Karpas-422 (cell line): ENCODE results near the gene DHRS7. TPM values are rescaled to one million over a fixed set of nuclear protein-coding genes. Genes with fewer than 3 reads are reported as not detected.
A peak's percentile ranks its signal among the peaks of the same experiment; 100 is the strongest.

Experiments used
- DNase-seq: peaks from one replicate; pipeline ENCODE4 v3.0.0-alpha.2; 2015
- H2AFZ ChIP-seq: fragments of 200-600 bp; sonication (generic); 2 replicates; pipeline ENCODE4 v1.6.1; 2014; ENCODE audit warnings: antibody characterized with exemption, low read length, mixed read lengths
- H3K27ac ChIP-seq: fragments of 200-600 bp; sonication (generic); 2 replicates; pipeline ENCODE4 v1.5.1; 2014; ENCODE audit warnings: mild to moderate bottlenecking, low read length, moderate library complexity
- H3K27me3 ChIP-seq: fragments of 200-600 bp; sonication (generic); 2 replicates; pipeline ENCODE4 v1.6.1; 2014; ENCODE audit warnings: low read length, mixed read lengths
- H3K36me3 ChIP-seq: fragments of 200-600 bp; sonication (generic); 2 replicates; pipeline ENCODE4 v1.6.1; 2014; ENCODE audit warnings: low read length, mixed read lengths; ENCODE audit not compliant: insufficient read depth
- H3K4me1 ChIP-seq: fragments of 200-600 bp; sonication (generic); 2 replicates; pipeline ENCODE4 v1.6.1; 2014; ENCODE audit warnings: mild to moderate bottlenecking, low read length, mixed read lengths
- H3K4me2 ChIP-seq: fragments of 200-600 bp; sonication (generic); 2 replicates; pipeline ENCODE4 v1.6.1; 2014; ENCODE audit warnings: low read length, low read depth, mild to moderate bottlenecking; ENCODE audit not compliant: poor library complexity, severe bottlenecking
- H3K4me3 ChIP-seq: fragments of 200-600 bp; sonication (generic); 2 replicates; pipeline ENCODE4 v1.5.1; 2014; ENCODE audit warnings: mild to moderate bottlenecking, antibody characterized with exemption, low read length, mixed read lengths
- H3K79me2 ChIP-seq: fragments of 200-600 bp; sonication (generic); 2 replicates; pipeline ENCODE4 v1.6.1; 2014; ENCODE audit warnings: mild to moderate bottlenecking, low read length, mixed read lengths
- H3K9ac ChIP-seq: fragments of 200-600 bp; sonication (generic); 2 replicates; pipeline ENCODE4 v1.6.0; 2014; ENCODE audit warnings: low read length
- H3K9me2 ChIP-seq: fragments of 200-600 bp; sonication (generic), shearing (Covaris generic); replicated peaks from 2 replicates; pipeline ENCODE4 v1.6.0; 2014; ENCODE audit warnings: mild to moderate bottlenecking, low read length, moderate library complexity; ENCODE audit not compliant: insufficient read depth
- H3K9me3 ChIP-seq: fragments of 300-700, 200-600 bp; sonication (generic); 2 replicates; pipeline ENCODE4 v1.6.1; 2014; ENCODE audit warnings: low read length, mixed read lengths
- H4K20me1 ChIP-seq: fragments of 200-600 bp; sonication (generic); 2 replicates; pipeline ENCODE4 v1.6.1; 2014; ENCODE audit warnings: mild to moderate bottlenecking, antibody characterized with exemption, low read length, low read depth; ENCODE audit not compliant: insufficient read depth
- total RNA-seq: library from RNA; depleted of rRNA; stranded (reverse); fragments of >200 nt; shearing (Covaris generic); gene quantifications from 2 replicates; pipeline ENCODE4 v1.2.3, GENCODE V29; 2014; ENCODE audit warnings: low replicate concordance

The DHRS7 gene
- total RNA-seq, 1 experiment from 2014 or later = 155 TPM

- peak overlapping the region; percentile 83 for H3K4me3 ChIP-seq
- peak overlapping the region; percentile 81 for H3K9ac ChIP-seq
- H3K79me2 ChIP-seq = peaks cover 41% of the 10 kb centered on the region
- no peaks in the 10 kb centered on the region for H4K20me1 ChIP-seq
- peak overlapping the region; percentile 91 for H2AFZ ChIP-seq
- H3K27ac ChIP-seq = peak overlapping the region; percentile 71
- H3K9me2 ChIP-seq = no peaks in the 10 kb centered on the region
- peak overlapping the region; percentile 87 for H3K4me2 ChIP-seq
- no peak for DNase-seq
- H3K27me3 ChIP-seq = no peaks in the 10 kb centered on the region
- H3K4me1 ChIP-seq = peaks cover 41% of the 10 kb centered on the region
- H3K36me3 ChIP-seq = no peaks in the 10 kb centered on the region
- no peaks in the 10 kb centered on the region for H3K9me3 ChIP-seq
Measured at GRCh38 chr14:60165547-60165876, 314 bp upstream of the DHRS7 start.

- H2AFZ ChIP-seq = peak overlapping the region; percentile 69
- no peak for DNase-seq
- H3K79me2 ChIP-seq = peaks cover 51% of the 10 kb centered on the region
- no peaks in the 10 kb centered on the region for H3K9me2 ChIP-seq
- no peaks in the 10 kb centered on the region for H3K9me3 ChIP-seq
- H3K27me3 ChIP-seq = no peaks in the 10 kb centered on the region
- peaks cover 41% of the 10 kb centered on the region for H3K4me1 ChIP-seq
- H3K27ac ChIP-seq = peak overlapping the region; percentile 71
- H3K9ac ChIP-seq = peak overlapping the region; percentile 81
- H3K4me3 ChIP-seq = peak overlapping the region; percentile 83
- H3K36me3 ChIP-seq = no peaks in the 10 kb centered on the region
- H4K20me1 ChIP-seq = no peaks in the 10 kb centered on the region
- peak overlapping the region; percentile 87 for H3K4me2 ChIP-seq
Measured at GRCh38 chr14:60164404-60164711, 840 bp downstream of the DHRS7 start.

- Histone ChIP-seq H4K20me1 (no peaks in the 10 kb centered on the region), H3K4me1 (peaks cover 41% of the 10 kb centered on the region), H2AFZ (no peak overlapping the region), H3K79me2 (peaks cover 57% of the 10 kb centered on the region), H3K36me3 (no peaks in the 10 kb centered on the region), H3K9ac (peak overlapping the region; percentile 81), H3K4me2 (peak overlapping the region; percentile 87), H3K9me2 (no peaks in the 10 kb centered on the region), H3K4me3 (peak overlapping the region; percentile 83), H3K27me3 (no peaks in the 10 kb centered on the region), H3K9me3 (no peaks in the 10 kb centered on the region), H3K27ac (peak overlapping the region; percentile 71; the same call in 1 of the 2 replicates)
- no peak for DNase-seq
Measured at GRCh38 chr14:60163693-60164092, 1.5 kb downstream of the DHRS7 start.

- no peak overlapping the region for H2AFZ ChIP-seq
- H3K79me2 ChIP-seq = peaks cover 79% of the 10 kb centered on the region
- H3K27me3 ChIP-seq = no peaks in the 10 kb centered on the region
- peak; percentile 59 for DNase-seq
- H3K4me1 ChIP-seq = peaks cover 40% of the 10 kb centered on the region
- no peaks in the 10 kb centered on the region for H3K9me3 ChIP-seq
- H3K4me3 ChIP-seq = no peak overlapping the region
- peak overlapping the region; percentile 57 for H3K27ac ChIP-seq
- H3K9ac ChIP-seq = 0 out of 2 replicates have a peak overlapping the region, but pooled peaks have one; percentile 1
- peak overlapping the region; percentile 20 for H3K4me2 ChIP-seq
- no peaks in the 10 kb centered on the region for H3K9me2 ChIP-seq
- H4K20me1 ChIP-seq = no peaks in the 10 kb centered on the region
- H3K36me3 ChIP-seq = no peaks in the 10 kb centered on the region
Measured at GRCh38 chr14:60161196-60162107, 3.7 kb downstream of the DHRS7 start.

- Histone ChIP-seq H3K9me2 (no peaks in the 10 kb centered on the region), H3K4me1 (peaks cover 30% of the 10 kb centered on the region), H3K9me3 (no peaks in the 10 kb centered on the region), H3K27ac (no peak overlapping the region), H2AFZ (no peak overlapping the region), H3K36me3 (peaks cover 4% of the 10 kb centered on the region; the same call in 1 of the 2 replicates), H3K4me3 (no peak overlapping the region), H3K9ac (no peak overlapping the region), H3K27me3 (no peaks in the 10 kb centered on the region), H4K20me1 (no peaks in the 10 kb centered on the region), H3K4me2 (no peak overlapping the region), H3K79me2 (peaks cover 89% of the 10 kb centered on the region)
- DNase-seq = no peak
Measured at GRCh38 chr14:60160422-60160821, 4.8 kb downstream of the DHRS7 start.

GRCh38 chr14:60154671-60155070, 10.5 kb downstream of the DHRS7 start:
- no peak overlapping the region for H3K4me3 ChIP-seq
- no peak overlapping the region for H3K9ac ChIP-seq
- no peak overlapping the region for H3K27ac ChIP-seq
- H3K79me2 ChIP-seq = peaks cover 66% of the 10 kb centered on the region
- no peaks in the 10 kb centered on the region for H3K9me3 ChIP-seq
- no peak for DNase-seq
- no peaks in the 10 kb centered on the region for H3K27me3 ChIP-seq
- H2AFZ ChIP-seq = no peak overlapping the region
- no peaks in the 10 kb centered on the region for H3K9me2 ChIP-seq
- H3K4me2 ChIP-seq = no peak overlapping the region
- H3K36me3 ChIP-seq = peaks cover 47% of the 10 kb centered on the region
- no peaks in the 10 kb centered on the region for H4K20me1 ChIP-seq
- no peaks in the 10 kb centered on the region for H3K4me1 ChIP-seq

- H3K9me3 ChIP-seq = no peaks in the 10 kb centered on the region
- no peak overlapping the region for H2AFZ ChIP-seq
- no peak overlapping the region for H3K9ac ChIP-seq
- peaks cover 54% of the 10 kb centered on the region for H3K36me3 ChIP-seq
- H3K4me1 ChIP-seq = no peaks in the 10 kb centered on the region
- no peak overlapping the region for H3K4me2 ChIP-seq
- no peaks in the 10 kb centered on the region for H4K20me1 ChIP-seq
- no peaks in the 10 kb centered on the region for H3K27me3 ChIP-seq
- H3K4me3 ChIP-seq = no peak overlapping the region
- H3K9me2 ChIP-seq = no peaks in the 10 kb centered on the region
- no peak for DNase-seq
- H3K79me2 ChIP-seq = peaks cover 65% of the 10 kb centered on the region
- H3K27ac ChIP-seq = no peak overlapping the region
Measured at GRCh38 chr14:60153991-60154390, 11.2 kb downstream of the DHRS7 start.

- H3K27ac ChIP-seq = no peak overlapping the region
- no peak overlapping the region for H3K4me2 ChIP-seq
- H3K79me2 ChIP-seq = peaks cover 42% of the 10 kb centered on the region
- H3K36me3 ChIP-seq = peaks cover 56% of the 10 kb centered on the region
- no peak for DNase-seq
- H3K9me2 ChIP-seq = no peaks in the 10 kb centered on the region
- H2AFZ ChIP-seq = no peak overlapping the region
- H3K4me3 ChIP-seq = no peak overlapping the region
- H3K9ac ChIP-seq = no peak overlapping the region
- no peaks in the 10 kb centered on the region for H3K9me3 ChIP-seq
- H3K27me3 ChIP-seq = no peaks in the 10 kb centered on the region
- H3K4me1 ChIP-seq = no peaks in the 10 kb centered on the region
- H4K20me1 ChIP-seq = no peaks in the 10 kb centered on the region
Measured at GRCh38 chr14:60151715-60152114, 13.5 kb downstream of the DHRS7 start.
